ENCODE results near the gene CYP2F1. TPM values are rescaled to one million over a fixed set of nuclear protein-coding genes. Genes with fewer than 3 reads are reported as not detected.
"Not testable (repeated sequence)": the region's sequence is repeated elsewhere in the genome, so short reads cannot be mapped to it uniquely, and the experiment has no call there.

CYP2F1 gene
- total RNA-seq, 1 donor from 2014 or later = not detected

DNA sequence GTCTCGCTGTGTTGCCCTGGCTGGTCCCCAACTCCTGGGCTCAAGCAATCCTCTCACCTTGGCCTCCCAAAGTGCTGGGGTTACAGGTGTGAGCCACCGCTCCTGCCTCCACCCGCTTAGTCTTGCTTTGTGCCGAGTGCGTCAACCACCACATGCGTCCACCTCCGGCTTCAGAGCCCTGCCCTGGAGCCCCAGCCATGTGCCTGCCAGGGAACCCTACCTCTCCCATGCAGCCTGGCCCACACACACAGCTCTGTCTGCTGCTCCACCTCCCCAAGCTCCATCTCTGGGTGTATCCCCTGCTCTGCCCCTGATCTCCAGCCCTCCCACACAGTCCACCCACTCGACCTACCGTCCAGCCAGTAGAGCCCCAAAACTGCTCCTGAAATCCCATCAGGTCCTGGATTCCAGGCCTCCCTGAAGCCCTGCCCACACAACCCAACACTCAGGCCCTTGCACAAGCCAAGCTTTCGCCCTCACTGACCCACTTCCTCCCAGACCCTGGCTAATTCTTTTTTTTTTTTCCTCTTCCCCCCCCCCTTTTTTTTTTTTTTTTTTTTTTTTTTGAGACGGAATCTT lies 9.6 kb downstream of the CYP2F1 start:
- H3K27me3 ChIP-seq (ENCODE audit: control insufficient read depth, insufficient read depth, low read length) = no peaks in the 10 kb centered on the region
- no peak for DNase-seq (ENCODE audit: low read depth)
- TF ChIP-seq CTCF (IDR thresholded peaks at IDR 0.05; ENCODE audit: insufficient read depth, low read length, poor library complexity, severe bottlenecking) = no peak
- no peak overlapping the region for H3K4me3 ChIP-seq (ENCODE audit: low read depth, low read length)
- no peaks in the 10 kb centered on the region for H3K36me3 ChIP-seq (ENCODE audit: control insufficient read depth, insufficient read depth, low read length)

DNA sequence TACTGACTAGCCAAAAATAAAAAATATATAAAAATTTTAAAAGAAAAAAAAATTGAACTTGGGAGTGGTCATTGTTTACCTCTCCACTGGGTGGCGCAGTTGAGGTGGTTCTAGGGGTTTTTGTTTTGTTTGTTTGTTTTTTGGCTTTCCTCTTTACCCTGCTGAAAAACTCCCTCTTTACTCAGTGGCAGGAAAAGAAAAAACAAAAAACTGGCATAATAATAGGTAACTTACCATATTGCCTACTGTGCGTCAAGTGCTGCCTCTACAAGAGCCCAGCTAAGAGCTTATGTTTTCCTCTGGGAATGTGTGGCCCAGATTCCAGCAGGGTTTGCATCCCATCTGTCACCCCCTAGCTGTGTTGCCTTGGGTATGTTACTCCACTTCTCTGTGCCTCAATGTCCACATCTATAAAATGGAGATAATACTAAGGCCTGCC lies 12.6 kb downstream of the CYP2F1 start:
- not testable (repeated sequence) for H3K27me3 ChIP-seq (ENCODE audit: control insufficient read depth, insufficient read depth, low read length); DNase-seq (ENCODE audit: low read depth); H3K36me3 ChIP-seq (ENCODE audit: control insufficient read depth, insufficient read depth, low read length); H3K4me3 ChIP-seq (ENCODE audit: low read depth, low read length)
- TF ChIP-seq CTCF (IDR thresholded peaks at IDR 0.05; ENCODE audit: insufficient read depth, low read length, poor library complexity, severe bottlenecking) = peak; percentile 52

DNA sequence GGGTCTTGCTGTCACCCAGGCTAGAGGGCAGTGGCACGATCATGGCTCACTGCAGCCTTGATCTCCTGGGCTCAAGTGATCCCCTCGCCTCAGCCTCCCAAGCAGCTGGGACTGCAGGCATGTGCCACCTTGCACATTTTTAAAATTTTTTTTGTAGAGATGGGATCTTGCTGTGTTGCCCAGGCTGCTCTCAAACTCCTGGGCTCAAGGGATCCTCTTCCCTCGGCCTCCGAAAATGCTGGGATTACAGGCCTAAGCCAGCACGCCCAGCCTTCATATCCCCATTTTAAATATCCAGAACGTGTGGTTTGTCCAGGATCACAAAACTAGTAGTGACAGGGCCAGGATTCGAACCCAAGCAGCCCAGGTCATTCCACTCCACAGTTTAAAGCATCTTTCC lies 13.1 kb downstream of the CYP2F1 start:
- not testable (repeated sequence) for DNase-seq (ENCODE audit: low read depth); H3K36me3 ChIP-seq (ENCODE audit: control insufficient read depth, insufficient read depth, low read length); H3K27me3 ChIP-seq (ENCODE audit: control insufficient read depth, insufficient read depth, low read length); H3K4me3 ChIP-seq (ENCODE audit: low read depth, low read length)

- H3K36me3 ChIP-seq (ENCODE audit: control insufficient read depth, insufficient read depth, low read length); H3K4me3 ChIP-seq (ENCODE audit: low read depth, low read length); H3K27me3 ChIP-seq (ENCODE audit: control insufficient read depth, insufficient read depth, low read length); DNase-seq (ENCODE audit: low read depth): not testable (repeated sequence)
- peak; percentile 41 for TF ChIP-seq CTCF (IDR thresholded peaks at IDR 0.05; ENCODE audit: insufficient read depth, low read length, poor library complexity, severe bottlenecking)
Measured at GRCh38 chr19:41127801-41128300, 13.6 kb downstream of the CYP2F1 start.

DNA sequence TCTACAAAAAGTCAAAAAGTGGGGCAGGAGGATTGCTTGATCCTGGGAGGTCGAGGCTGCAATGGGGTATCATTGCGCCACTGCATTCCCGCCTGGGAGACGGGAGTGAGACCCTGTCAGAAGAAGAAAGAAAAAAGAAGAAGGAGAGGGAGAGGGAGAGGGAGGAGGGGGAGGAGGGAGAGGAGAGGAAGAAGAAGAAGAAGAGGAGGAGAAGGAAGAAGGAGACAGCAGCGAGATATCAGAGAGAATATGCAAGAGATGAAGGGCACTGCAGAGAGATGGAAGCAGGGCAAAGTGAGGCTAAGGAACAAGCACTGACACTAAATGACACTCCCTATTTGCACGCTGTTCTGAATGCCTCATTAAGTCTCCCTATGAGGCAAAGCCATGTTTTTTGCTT lies 14.5 kb downstream of the CYP2F1 start:
- H3K36me3 ChIP-seq (ENCODE audit: control insufficient read depth, insufficient read depth, low read length) = no peaks in the 10 kb centered on the region
- no peak for DNase-seq (ENCODE audit: low read depth)
- H3K27me3 ChIP-seq (ENCODE audit: control insufficient read depth, insufficient read depth, low read length) = no peaks in the 10 kb centered on the region
- no peak for TF ChIP-seq CTCF (IDR thresholded peaks at IDR 0.05; ENCODE audit: insufficient read depth, low read length, poor library complexity, severe bottlenecking)
- H3K4me3 ChIP-seq (ENCODE audit: low read depth, low read length) = no peak overlapping the region

GRCh38 chr19:41131186-41131585 lies 17.0 kb downstream of the CYP2F1 start:
- no peak overlapping the region for H3K4me3 ChIP-seq (ENCODE audit: low read depth, low read length)
- peaks cover 6% of the 10 kb centered on the region for H3K27me3 ChIP-seq (ENCODE audit: control insufficient read depth, insufficient read depth, low read length)
- H3K36me3 ChIP-seq (ENCODE audit: control insufficient read depth, insufficient read depth, low read length) = no peaks in the 10 kb centered on the region
- no peak for DNase-seq (ENCODE audit: low read depth)
- TF ChIP-seq CTCF (IDR thresholded peaks at IDR 0.05; ENCODE audit: insufficient read depth, low read length, poor library complexity, severe bottlenecking) = no peak
